NCI-H526 treated with DMSO at 0.1 percent for 48 hours (cell line): ENCODE measurements around the gene CCDC148.
"Not testable (repeated sequence)": the region's sequence is repeated elsewhere in the genome, so short reads cannot be mapped to it uniquely, and the experiment has no call there.

Experiments
- DNase-seq: peaks from one replicate; lab custom pipeline; 2025; lab: John Stamatoyannopoulos, UW

Gene CCDC148

DNA sequence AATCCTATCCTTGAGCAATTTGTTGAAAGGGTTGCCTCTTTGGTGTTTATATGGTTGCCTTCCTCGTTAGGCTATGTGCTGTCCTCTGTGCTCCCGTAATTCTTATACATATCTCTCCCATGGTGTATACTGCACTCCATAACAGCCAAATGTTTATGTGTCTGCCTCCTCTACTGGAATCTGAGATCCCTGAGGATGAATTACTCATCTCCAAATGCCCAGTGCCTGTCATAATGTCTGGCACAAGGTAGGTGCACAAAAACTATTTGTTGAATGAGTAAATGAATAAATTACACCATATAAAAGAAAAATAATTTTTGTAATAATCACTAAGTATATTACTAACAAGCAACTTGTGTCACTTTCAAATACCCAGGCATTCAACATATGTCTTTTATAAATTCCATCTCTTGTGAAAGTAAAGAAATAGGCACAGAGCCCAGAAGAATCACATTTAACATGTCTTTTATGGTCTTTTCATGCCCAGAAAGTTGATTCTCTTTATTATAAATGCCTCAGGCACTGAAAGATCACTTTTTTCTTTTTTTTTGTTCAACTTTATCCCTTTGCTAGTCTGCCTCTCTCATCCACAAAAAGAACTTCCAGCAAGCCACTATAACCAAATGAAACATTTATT, 164.9 kb downstream of the CCDC148 start:
- DNase-seq: no peak

GRCh38 chr2:158290225-158290624, 166.3 kb downstream of the CCDC148 start:
- DNase-seq: no peak

GRCh38 chr2:158276619-158277471, 179.7 kb downstream of the CCDC148 start:
- no peak for DNase-seq

DNA sequence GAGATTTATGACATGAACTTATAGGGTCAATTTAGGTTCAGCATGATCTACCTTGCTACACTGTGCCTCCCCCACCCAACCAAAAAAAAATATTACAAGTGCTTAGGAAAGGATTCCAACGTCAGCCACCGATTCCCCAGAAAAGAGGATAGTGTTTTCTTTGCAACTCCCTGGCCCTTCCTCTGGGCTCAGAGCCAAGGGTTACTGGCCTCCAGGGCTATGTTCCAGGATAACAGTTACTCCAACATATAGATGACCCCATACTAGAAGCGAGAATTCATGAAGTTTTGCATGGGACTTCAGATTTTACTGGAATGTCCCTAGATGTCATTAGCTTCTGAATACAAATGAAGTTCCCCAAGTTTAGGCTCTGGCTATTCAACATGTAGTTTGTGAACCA, 182.8 kb downstream of the CCDC148 start:
- DNase-seq: no peak

DNA sequence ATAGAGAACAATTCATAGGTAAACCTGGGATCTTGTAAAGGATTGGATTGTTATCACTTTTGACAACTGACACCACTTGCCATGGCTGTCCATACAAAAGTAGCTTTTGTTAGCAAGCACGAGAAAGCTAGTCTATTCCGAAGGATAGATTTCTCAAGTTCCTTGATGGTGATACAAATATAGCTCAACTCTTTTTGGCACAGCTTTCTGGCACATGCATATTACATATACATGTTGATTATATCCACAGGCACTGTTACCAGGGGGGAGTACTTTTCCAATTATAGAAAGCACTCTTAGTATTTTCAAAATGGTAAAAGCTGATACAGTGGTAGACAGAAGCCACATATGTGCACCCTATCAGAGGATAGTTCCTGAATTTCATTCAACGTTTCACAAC, 186.0 kb downstream of the CCDC148 start:
- DNase-seq: no peak

DNA sequence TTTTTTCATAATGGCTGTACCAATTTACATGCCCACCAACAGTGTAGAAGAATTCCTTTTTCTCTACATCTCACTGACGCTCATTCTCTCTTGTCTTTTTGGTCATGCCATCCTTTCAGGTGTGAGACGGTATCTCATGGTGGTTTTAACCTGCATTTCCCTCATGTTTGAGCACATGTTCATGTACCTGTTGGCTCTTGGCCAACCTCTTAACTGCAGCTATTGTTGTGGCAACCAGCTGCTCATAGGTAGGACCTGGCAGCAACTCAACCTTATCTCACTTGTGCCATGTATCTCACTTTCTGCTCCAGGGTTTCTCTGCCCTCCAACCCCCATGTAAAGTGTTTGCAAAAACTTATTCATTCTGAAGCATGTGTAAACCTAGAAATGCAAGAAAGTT, 187.4 kb downstream of the CCDC148 start:
- no peak for DNase-seq

DNA sequence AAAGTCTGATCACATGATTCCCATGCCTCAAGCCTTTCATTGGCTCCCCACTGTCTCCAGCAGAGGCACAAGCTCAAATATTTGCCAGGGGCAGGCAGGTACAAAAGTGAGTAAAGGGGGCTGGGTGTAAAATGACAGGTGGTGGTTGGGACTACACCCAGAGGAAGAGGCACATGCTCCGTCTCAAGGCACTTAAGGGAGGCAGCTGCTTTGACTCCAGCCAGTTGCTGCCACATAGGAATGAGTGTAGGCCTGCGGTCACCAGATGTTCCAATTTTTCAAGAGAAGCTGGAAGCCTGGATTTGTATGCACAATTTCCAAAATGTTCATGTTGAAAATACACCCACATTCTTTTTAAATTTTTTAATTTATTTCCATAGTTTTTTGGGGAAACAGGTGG, 190.4 kb downstream of the CCDC148 start:
- DNase-seq: no peak

DNA sequence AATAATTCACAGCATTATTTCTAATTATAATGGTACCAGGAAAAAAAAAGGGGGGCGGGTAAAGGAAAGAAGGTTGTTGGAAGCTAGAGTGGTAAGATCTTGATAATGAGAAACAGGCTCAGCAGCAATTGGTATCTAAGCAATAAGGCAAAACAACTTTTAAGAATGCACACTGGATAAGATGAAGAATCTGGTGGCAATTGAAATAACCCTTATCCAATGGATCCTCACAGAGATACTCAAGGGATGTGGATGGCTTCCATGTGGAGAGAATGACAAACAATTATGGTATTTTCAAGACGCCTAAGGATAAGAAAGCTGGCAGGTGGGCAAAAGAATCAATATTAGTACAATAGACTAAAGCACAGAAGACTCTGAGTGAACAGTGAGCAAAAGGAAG, 201.3 kb downstream of the CCDC148 start:
- no peak for DNase-seq

- no peak for DNase-seq
Observed at GRCh38 chr2:158253170-158253569, 203.4 kb downstream of the CCDC148 start.

DNA sequence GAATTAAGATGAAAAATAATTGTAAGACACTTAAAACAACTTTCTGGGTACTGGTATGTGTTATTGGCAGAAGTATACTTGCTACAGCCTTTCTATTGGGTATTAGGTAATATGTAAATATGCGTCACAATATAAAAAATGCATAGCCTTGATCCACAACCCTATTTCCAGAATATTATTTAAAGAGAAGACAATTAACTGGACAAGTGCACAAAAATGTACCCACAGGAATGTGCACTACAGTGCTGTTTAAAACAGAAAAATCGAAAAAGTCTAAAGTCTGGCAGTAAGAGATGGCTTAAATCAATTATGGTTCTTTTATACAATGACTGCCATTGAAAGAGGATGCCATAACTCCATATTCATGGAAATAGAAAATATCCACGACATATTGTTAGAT, 205.2 kb downstream of the CCDC148 start:
- no peak for DNase-seq

DNA sequence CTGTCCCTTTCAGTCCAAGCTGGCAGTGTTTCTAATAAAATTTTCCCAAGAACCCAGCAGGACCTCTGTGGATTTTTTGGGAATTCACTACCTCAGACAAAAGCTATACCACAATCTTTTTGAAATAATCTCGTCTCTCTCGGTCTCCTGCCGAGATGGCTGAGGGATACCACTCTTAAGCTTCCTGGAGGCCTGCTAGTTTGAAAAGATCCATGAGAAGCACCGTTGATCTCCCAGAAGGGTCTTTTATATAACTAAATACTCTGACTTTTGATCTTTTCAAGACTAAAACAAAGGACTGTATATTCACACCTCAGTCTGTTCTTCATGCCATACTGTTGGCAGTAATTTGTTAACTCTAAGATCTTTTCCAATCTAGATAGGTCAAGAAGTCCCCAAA, 213.2 kb downstream of the CCDC148 start:
- DNase-seq: no peak

GRCh38 chr2:158242280-158242679, 214.3 kb downstream of the CCDC148 start:
- no peak for DNase-seq

DNA sequence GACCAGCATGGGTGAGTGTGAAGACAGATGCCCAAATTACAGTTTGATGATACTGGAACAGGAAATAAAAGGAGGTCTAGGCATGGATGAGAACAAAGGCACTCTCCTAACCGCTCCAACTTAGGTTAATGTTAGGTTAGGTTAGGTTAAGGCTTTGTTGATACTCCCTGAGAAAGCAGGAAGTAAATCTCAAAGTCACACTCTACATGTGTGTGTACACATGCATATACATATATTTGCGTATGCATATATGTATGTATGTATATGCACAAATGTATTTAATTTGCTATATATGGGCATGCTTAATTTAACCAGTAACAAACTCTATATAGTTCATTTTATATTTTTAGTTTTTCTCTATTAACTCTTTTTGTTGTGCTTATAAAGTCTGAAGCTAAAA, 215.6 kb downstream of the CCDC148 start:
- no peak for DNase-seq

DNA sequence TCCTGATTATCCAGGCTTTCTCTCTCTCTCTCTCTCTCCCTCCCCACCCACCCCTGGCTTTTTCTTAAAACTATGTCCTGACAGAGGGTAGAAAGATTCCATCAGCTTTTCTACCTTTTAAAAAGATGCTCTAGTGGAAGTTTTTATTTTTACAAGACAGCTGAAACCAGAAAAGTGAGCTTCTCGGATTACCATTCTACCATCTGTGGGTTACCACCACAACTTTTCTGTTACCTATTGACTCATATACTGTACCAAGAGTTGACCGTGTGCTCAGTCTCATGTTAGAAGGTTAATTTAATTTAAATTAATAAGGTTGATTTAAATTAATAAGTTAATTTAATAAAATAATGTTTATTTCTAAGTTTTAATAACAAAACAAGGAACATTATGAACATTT, 217.3 kb downstream of the CCDC148 start:
- DNase-seq: no peak

DNA sequence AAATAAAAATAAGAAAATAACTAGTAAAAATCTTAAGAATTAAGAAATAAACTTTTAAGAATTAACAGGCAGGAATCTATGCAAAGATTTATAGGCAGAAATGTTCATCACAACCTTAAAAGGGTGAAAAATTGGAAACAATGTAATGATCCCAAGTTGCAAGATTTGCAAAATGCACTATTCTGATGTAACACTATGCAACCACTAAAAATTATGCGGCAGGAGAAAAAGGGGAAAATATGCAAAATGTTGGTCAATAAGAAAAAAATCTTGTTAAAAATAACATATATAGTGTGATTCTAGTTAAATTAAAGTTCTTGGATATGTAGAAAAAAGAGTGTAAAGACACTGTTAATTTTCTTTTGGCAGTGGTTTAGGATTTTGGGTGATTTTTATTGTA, 222.1 kb downstream of the CCDC148 start:
- no peak for DNase-seq

- DNase-seq: no peak
Observed at GRCh38 chr2:158232476-158232875, 224.1 kb downstream of the CCDC148 start.

- no peak for DNase-seq
Observed at GRCh38 chr2:158228943-158229508, 227.5 kb downstream of the CCDC148 start.

DNA sequence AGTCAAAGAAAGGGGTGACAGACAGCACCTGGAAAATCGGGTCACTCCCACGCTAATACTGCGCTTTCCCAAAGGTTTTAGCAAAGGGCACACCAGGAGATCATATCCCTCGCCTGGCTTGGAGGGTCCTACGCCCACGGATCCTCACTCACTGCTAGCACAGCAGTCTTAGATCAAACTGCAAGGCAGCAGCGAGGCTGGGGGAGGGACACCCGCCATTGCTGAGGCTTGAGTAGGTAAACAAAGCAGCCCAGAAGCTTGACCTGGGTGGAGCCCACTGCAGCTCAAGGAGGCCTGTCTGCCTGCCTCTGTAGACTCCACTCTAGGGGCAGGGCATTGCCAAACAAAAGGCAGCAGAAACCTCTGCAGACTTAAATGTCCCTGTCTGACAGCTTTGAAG, 233.5 kb downstream of the CCDC148 start:
- not testable (repeated sequence) for DNase-seq

DNA sequence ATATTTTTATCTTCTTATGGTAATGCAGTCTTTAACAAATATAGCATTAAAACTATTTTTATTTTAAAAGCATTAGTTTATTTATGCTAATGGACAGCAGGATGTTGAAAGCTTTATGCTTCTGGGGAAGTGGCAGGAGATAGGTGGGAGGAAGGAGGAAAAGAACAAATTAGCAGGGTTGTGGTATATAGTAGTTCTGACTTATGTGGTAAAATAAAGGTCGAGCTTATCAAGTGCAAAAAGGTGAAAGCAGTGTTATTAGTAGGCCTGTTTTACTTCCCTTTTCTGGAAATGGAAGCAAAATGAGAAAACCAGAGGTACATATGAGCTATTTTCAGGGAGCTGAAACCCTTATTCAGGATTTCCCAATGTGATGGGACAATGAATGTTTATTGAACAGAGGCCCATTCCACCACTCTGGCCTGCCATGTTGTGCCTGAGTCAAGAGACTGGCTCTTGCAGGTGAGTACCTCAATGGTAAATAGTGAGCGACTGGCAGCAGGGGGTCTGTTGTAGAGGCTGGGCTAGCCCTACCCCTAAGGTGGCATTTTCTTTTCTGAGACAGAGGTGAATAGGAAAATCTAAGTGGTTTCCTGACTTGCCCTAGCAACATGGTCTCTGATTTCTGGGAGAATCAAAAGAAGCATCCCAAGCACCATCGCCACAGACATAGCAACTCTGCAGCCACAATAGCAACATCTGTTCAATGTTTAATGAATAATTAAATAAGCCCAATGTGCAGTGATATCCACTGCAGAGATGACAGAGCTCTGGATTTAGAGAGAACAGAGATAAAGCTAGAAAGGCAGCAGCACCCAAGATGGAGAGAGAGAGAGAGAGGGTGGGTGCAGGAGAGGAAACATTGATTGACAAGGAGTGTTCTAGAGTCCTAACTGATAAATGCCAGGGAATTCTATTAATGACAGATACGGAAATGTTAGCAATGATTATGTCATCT, 235.2 kb downstream of the CCDC148 start:
- no peak for DNase-seq

DNA sequence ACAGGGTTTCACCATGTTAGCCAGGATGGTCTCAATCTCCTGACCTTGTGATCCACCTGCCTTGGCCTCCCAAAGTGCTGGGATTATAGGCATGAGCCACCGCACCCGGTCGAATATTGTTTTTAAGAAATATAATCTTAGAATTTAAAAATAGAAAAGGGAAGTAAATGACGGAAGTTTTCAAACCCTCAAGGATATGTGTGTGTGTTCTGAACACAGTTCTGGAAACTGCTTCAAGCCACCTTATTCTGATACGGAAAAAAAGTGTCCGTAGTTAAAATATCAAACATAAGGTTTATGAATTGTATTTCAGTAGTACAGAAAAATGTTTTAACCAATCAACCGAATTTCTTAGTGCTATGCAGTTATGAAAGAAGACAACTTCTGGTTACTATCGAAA, 239.0 kb downstream of the CCDC148 start:
- DNase-seq: no peak

GRCh38 chr2:158214431-158214830, 242.1 kb downstream of the CCDC148 start:
- no peak for DNase-seq

DNA sequence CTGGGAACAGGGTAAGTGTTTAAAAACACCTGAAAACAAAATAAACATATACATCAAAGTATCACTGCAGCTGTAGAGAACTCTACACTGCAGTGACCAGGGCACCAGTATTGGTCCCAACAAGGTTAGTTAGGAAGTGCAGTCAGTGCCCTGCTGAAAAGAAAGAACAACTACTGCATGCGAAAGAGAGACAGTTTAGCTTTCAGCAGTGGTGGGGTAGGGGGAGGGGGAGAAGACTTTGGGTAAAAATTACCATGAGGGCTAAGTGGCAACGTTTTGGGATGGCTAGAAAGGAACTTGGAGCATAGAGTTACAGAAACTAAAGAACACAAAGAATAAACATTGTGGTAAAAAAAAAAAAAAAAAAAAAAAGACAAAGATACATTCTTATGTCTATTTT, 242.8 kb downstream of the CCDC148 start:
- no peak for DNase-seq
